ENCODE measurements around the gene NDUFA1.
"Not testable (repeated sequence)": the region's sequence is repeated elsewhere in the genome, so short reads cannot be mapped to it uniquely, and the experiment has no call there.

The NDUFA1 gene

DNA sequence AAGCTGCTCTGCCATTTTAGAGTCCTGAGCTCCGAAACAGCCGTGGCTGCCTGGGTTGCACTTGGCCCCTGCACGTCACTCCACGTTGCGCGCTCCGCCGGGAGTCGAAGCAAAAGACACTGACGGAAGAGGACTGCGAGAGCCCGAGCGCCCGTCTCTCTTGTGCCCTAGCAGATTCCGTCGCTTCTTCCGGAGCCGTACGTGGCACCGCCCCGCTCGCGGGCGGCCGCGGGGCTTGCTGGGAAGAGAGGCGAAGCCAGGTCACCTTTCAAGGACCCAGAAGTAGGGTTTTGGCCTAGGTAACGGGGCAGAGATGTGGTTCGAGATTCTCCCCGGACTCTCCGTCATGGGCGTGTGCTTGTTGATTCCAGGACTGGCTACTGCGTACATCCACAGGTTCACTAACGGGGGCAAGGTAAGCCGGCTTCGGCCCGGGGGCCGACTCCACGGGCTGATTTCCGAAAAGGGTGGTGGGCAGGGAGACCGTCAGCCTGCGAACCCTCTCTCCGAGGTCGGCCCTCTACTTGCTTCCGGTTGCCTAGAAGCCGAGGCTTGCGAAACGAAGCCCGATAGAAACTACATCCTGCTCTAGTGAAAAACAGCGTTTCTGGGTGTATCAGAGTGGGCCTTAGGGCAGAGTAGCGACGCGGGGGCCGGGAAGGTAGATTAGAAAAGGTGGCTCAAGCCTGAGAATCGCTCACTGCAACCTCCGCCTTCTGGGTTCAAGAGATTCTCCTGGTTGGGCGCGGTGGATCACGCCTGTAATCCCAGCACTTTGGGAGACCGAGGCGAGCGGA lies at the start of gene NDUFA1, which contains the start of gene RNF113A:
TSS of gene NDUFA1 (plus strand) at position 234 of the 797 bp plus-strand sequence. CDS start at position 314, 80 bp downstream.
TSS of gene RNF113A (minus strand) at position 135 of the 797 bp plus-strand sequence. CDS start at position 15, 120 bp downstream.
- peak; percentile 68 for DNase-seq (ENCODE audit: low read depth)

DNA sequence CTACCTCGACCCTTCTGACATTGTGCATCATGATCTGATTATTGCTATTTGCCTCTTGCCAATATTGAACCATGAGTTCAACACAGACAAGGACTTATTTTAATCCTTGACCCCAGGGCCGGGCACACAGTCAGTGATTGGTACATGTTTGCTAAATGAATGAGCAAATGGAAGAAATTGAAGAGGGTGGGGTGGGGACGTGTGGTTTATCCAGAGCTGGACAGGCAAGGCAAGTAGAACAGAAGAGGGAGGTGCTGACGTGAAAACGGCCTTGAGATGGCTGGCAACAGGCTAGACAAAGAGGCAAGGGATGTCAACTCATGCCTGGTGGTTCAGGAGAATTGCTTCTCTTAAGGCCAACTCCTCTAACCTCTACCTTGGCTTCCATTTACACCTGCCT lies 47.4 kb upstream of the NDUFA1 start:
- not testable (repeated sequence) for DNase-seq (ENCODE audit: low read depth)

DNA sequence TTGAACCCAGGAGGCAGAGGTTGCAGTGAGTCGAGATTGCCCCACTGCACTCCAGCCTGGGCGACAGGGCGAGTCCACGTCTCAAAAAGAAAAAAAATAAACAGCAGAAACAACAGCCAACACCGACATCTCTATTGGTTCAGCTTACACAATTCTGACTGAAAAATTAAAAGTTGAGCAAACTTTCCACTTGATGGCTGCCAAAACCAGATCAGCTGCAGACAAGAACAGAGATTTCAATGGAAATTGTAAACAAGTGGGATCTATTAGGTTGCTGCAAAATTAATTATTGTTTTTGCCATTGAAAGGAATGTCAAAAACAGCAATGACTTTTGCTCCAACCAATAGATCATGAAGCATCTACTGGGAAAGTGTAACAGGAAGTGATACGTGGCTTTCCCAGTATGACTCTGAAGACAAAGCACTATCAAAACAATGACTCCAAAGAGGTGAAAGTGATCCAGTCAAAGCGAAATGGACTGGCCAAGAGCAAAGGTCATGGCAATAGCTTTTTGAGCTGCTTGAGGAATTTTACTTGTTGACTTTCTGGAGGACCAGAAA lies 45.2 kb upstream of the NDUFA1 start:
- DNase-seq (ENCODE audit: low read depth) = no peak

DNA sequence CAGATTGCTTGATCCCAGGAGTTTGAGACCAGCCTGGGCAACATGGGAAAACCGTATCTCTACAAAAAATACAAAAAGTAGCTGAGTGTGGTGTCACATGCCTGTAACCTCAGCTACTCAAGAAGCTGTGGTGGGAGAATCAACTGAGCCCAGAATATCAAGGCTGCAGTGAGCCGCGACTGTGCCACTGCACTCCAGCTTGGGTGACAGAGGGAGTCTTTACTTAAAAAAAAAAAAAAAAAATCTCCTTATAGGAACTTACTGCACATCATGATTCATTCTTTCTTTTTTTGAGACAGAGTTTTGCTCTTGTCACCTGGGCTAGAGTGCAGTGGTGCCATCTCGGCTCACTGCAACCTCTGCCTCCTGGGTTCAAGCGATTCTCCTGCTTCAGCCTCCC lies 43.2 kb upstream of the NDUFA1 start:
- no peak for DNase-seq (ENCODE audit: low read depth)

DNA sequence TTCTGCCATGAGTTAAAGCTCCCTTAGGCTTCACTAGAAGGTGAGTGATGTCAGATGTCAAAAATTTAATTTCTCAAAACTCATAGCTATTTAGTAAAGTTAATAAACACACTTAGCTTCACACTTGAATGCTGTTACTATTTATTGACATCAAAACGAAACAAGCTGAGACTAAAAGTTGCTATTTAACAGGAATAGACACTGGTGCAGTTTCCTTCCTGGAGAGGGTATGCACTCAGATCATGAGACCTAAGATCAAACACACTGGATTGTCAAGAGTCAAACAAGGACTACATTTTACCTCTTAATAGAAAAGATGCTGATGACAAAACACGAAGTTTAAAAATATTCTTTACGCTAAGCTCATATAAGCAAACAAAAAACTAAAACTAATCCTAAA lies 37.7 kb upstream of the NDUFA1 start:
- no peak for DNase-seq (ENCODE audit: low read depth)

DNA sequence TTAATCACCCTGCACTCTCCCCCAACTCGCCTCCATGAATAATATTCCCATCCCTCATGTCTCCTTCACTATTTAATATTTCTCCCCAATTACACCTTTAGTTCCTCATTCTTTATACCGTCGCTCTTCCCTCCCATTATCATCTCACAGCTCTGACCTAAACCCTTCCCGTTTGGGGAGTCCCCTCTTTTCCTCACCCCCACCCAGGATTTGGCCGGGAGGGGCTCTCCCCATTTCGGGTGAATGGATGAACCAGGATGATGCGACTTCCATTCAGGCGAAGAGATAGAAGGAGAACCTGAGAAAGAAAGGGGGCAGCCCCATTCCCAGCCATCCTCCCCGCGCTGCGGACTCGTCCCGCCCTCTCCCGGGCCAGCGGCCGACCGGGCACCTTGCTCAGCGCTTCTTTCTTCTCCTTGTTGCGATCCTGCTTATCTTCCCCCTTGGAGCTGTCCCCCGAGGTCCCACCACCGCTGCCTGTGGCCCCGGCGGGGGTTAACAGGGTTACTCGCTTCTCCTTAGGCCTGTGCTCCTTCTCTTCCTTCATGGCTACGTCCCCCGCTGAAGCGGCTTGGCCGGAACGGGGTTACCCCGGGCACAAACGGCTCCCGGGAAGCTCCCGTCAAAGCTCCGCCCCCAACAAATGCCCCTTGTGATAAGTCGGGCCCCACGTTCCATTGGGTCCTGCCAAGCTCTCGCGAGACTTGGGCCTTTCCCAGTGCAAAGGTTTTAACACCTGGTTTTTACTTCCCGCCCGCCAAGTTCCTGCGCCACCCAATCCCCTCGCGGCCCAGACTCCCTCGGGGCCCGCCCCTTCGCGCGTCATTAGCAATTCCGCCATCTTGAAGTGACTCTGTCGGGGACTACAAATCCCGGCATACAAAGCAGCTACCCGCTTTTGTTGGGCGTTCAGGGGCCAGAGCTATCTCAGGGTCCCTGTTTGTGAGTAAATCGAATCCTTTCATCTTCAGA lies 19.0 kb upstream of the NDUFA1 start, which contains the start of gene UPF3B:
TSS of gene UPF3B (minus strand) at position 582 of the 972 bp plus-strand sequence. CDS start at position 547, 35 bp downstream.
- peak; percentile 87 for DNase-seq (ENCODE audit: low read depth)

DNA sequence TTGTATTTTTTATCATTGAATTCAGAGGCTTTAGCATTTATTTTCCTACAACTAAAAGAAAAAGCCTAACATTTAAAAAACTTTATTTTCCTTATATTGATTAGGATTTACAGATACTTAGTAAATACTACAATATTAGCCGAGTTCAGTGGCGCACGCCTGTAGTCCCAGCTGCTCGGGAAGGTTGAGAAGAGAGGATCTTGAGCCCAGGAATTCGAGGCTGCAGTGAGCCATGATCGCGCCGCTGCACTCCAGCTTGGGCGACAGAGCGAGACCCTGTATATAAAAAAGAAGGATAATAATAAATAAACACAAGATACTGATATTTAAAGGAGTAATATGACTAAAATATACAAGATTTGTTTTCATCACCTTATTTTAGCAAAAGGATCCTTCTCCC lies 18.2 kb upstream of the NDUFA1 start:
- no peak for DNase-seq (ENCODE audit: low read depth)

DNA sequence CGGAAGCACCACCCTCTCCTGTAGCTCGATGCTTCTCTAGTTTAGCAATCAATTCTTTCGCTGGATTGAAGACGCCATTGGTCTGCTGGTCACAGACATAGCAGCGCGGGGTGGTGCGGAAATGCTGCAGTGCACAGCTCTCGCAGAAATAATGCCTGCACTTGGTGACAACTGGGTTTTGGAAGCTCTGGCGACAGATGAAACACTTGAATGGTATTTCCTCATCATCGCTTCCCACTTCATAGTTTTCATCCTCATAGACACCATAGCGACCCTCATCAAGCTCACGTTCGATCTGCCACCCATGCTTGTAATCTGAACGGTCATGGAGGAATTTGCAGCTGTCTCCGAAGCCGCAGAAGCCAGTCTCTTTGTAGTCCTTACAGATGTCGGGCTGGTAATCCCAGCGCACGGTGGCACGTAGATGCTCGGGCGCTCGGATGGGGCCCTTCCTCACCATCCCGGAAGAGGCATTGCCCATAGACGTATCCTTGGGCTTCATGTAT lies 953 bp upstream of the NDUFA1 start:
- DNase-seq (ENCODE audit: low read depth) = peak; percentile 9

DNA sequence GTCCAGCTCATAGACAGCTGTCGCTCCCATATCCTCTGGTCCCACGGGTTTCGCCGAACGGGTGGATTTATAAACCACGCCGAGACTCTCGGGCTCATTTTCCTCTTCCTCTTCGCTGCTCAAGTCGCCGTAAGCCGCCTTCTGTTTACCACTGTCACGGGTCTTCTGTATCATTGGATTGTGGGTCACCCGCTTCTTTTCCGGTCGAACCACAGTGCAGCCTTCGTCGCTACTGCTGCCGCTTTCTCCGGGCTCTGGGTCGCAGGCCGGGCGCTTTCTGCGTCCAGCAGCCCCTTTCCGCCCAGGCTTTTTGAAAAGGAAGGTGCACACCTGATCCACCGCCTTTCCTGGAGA lies 410 bp upstream of the NDUFA1 start:
- DNase-seq (ENCODE audit: low read depth) = no peak

DNA sequence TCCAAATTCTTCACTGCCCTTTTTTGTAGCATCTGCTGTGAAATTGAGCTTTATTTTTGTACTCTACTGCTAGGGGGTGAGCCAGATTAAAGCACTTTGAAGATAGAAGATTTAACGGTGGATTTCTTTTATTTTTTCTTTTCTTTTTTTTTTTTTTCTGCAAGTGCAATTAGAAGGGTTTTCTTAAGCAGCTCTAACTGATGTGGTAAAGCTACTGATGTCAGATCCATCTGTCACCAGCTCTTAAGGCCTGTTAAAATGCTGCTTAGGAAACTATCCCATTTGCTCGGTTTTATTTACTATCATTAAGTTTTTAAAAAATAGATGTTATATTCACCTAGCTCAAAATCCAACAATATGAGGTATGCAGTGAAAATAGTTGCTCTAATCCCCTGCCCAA lies 7.1 kb downstream of the NDUFA1 start:
- DNase-seq (ENCODE audit: low read depth) = no peak

DNA sequence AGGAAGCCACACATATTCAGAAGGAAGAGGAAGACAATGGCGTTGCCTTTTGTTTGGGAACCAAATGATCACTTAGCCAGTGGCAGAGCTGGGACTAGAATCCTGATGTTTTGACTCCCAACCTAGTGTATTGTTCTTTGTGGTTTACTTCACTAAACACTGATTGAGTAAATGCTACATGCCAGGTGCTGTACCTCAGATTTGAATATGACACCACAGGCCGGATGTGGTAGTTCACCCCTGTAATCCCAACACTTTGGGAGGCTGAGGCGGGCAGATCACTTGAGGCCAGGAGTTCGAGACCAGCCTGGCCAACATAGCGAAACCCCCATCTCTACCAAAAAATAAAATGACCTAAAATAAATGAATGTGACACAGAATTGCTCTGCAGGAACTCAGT lies 8.4 kb downstream of the NDUFA1 start:
- DNase-seq (ENCODE audit: low read depth) = no peak

DNA sequence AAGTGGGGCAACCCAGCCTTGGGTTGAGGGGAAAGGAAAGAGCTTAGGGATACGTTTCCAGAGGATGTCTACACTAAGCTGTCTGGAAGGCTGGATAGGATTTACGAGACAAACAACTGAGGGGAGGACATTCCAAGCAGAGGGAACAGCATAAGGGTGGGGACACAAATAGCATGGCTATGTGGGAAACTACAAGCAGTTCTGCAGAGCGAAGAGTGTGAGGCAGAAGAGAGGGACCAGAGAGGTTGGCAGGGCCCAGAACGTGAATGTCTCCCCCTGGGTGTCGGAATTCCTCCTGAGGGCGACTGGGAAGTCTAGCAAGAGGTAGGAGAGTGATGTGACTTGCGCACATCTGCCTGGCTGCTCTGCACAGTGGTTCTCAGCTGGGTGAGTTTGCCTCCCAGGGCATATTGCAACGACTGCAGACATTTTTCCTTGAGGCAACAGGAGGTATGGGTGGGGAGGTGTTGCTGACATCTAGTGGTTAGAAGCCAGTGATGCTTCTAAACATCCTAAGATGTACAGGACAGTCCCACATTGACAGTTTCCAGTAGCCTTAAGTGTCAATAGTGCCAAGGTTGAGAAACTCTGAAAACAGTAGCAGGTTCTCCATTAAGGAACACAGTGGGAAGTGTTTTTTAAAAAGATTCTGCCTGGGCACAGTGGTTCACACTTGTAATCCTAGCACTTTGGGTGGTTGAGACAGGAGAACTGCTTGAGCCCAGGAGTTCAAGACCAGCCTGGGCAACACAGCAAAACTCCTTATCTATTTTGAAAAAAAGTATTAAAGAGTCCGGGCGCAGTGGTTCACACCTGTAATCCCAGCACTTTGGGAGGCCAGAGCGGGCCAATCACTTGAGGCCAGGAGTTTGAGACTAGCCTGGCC lies 9.2 kb downstream of the NDUFA1 start:
- DNase-seq (ENCODE audit: low read depth) = peak; percentile 1

DNA sequence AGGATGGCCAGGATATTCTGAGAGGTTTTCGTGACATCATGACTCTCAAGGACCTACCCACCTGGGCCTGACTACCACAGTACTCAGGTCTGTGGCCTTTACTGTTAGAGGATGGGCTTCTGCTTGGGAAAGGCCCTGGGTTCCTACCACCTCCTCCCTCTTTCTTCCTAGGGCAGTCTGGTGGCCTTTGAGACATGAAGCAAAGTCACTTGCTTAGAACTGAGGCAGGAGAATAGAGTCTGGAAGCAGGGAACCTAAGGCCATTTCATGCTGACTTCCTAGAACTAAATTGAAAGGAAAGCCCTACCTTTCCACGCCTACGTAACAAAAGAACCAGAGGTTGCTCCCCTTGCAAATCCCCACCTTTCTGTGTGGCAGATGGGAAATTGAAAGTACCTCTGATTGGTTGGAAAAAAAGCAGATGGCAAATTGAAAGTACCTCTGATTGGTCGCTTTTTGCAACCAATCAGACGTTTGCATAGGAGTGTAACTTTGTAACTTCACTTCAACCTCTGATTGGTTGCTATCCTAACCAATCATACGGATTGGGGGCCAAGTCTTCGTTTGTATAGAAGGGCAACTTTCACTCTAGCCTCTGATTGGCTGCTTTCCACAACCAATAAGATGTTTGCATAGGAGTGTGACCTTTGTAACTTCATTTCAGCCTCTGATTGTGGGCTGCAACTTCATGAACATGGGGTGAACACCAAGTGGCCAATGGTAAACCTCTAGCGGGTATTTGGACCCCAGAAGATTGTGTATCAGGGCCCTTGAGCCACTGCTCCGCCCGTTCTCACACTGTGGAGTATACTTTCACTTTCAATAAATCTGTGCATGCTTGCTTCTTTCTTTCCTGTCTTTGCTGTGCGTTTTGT lies 14.2 kb downstream of the NDUFA1 start:
- DNase-seq (ENCODE audit: low read depth) = no peak

DNA sequence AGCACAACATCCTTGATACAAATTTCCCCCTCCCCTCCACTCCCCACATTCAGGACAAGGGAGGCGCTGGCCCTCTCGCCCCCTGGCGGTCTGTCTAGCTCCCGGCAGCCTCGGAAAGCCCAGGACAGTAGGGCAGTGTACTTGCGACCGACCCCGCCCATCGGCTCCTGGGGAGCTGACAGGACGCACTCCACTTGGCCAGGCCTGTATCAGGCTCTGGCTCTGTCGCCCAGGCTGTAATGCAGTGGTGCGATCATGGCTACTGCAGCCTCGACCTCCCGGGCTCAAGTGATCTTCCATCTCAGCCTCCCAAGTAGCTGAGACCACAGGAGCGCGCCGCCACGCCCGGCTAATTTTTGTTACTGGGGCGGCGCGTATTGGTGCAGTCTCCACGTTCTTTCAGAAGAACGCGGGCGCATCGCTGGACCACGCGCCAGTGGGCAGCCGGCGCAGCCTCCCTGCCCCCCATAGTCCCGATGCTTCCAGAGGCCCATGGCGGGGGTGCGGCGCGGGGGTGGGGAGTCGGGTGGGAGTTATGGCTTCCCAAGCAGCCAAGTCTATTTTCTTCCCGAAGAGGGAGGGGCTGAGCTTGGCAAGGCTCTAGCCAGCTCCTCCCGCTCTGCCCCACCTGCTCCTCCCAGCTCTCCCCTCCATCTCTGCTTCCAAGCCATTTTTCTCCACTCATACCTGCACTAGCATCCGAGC lies 16.2 kb downstream of the NDUFA1 start:
- DNase-seq (ENCODE audit: low read depth) = peak; percentile 45

DNA sequence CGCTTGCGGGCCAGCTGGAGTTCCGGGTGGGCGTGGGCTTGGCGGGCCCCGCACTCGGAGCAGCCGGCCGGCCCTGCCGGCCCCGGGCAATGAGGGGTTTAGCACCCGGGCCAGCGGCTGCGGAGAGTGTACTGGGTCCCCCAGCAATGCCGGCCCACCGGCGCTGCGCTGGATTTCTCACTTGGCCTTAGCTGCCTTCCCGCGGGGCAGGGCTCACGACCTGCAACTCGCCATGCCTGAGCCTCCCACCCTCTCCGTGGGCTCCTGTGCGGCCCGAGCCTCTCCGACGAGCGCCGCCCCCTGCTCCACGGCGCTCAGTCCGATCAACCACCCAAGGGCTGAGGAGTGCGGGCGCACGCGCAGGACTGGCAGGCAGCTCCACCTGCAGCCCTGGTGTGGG lies 19.0 kb downstream of the NDUFA1 start:
- DNase-seq (ENCODE audit: low read depth) = not testable (repeated sequence)

DNA sequence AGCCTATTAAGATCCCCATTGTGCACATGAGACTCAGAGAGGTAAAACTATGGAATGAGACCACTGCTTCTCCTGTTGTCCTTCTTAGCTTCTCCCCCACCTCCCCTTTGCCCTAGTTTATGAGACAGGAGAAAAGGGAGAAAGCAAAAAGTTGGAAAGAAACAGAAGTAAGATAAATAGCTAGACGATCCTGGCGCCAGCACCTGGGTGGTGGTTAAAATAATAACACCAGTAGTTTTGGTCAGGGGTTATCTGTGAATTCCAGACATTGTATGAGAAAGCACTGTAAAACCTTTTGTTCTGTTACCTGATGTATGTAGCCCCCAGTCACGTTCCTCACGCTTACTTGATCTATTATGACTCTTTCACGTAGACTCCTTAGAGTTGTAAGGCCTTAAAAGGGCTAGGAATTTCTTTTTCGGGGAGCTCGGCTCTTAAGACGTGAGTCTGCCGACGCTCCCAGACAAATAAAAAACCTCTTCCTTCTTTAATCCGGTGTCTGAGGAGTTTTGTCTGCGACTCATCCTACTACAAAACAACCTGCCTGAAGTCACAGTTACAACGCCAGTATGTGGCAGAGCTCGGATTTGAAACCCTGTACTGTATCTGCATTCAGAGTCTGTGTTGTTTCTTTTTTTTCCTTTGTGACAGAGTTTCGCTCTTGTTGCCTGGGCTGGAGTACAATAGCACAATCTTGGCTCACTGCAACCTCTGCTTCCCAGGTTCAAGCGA lies 20.5 kb downstream of the NDUFA1 start:
- DNase-seq (ENCODE audit: low read depth) = not testable (repeated sequence)

DNA sequence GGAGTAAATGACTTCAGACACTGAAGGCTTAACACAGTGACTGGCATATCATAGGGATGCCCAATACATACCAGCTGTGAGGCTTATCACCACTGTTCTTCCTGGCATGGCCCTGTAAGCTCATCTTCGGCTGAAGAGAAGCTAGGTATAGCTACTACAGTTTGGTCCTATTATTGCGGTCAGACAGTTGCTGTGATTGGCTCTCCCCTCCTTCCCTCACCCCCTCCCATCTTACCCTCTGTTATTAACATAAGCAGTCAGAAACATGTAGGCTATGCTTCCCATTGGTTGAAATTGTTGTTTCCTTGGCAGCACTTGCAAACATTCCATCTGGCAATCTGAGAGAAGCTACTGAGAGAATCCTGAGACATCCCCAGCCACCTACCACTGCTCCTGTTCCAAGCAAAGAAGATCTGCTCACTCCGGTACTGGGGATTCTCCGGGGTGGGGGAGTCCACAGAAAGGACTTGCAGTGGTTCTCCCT lies 24.3 kb downstream of the NDUFA1 start, which contains the start of gene AKAP14:
TSS of gene AKAP14 (plus strand) at position 51 of the 484 bp plus-strand sequence. CDS start 7,331 bp downstream, outside the sequence.
- no peak for DNase-seq (ENCODE audit: low read depth)

DNA sequence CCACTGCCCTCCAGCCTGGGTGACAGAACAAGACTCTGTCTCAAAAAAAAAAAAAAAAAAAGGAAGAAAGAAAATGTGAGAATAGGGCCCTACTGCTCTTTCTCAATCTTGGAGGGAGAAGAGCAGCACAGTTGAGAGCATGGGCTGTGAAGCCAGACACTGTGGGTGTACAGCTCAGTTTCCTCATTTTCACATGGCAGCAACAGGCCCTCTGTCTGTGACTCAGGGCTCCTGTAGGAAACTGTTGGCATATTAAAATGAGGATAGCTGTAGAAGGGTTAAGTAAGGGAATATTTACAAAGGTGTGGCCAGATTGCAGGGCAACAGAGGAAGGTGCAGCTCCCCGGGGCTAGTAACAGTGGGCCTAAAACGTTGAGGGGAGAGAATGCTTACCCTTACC lies 27.5 kb downstream of the NDUFA1 start:
- no peak for DNase-seq (ENCODE audit: low read depth)

All from activated T-cell treated with anti-CD3 and anti-CD28 coated beads for 1 hour (primary cell).